HUES6 (cell line): Measurements from ENCODE around the gene GRID1.
"Not testable (repeated sequence)": the region's sequence is repeated elsewhere in the genome, so short reads cannot be mapped to it uniquely, and the experiment has no call there.

Experiments
- H3K27ac ChIP-seq: 2 replicates; pipeline ENCODE4 v1.7.0; 2013; ENCODE audit warnings: low read depth, mild to moderate bottlenecking, low read length, inconsistent platforms
- H3K27me3 ChIP-seq: 2 replicates; pipeline ENCODE4 v1.6.1; 2013; ENCODE audit warnings: low read length; ENCODE audit not compliant: control insufficient read depth, insufficient read depth
- H3K36me3 ChIP-seq: 2 replicates; pipeline ENCODE4 v1.6.1; 2013; ENCODE audit warnings: low read length; ENCODE audit not compliant: control insufficient read depth, insufficient read depth
- H3K4me1 ChIP-seq: 2 replicates; pipeline ENCODE4 v1.6.1; 2013; ENCODE audit warnings: low read length; ENCODE audit not compliant: control insufficient read depth, insufficient read depth
- H3K4me3 ChIP-seq: 2 replicates; pipeline ENCODE4 v1.5.1; 2013; ENCODE audit warnings: low read depth, low read length
- H3K9ac ChIP-seq: one replicate; pipeline ENCODE4 v1.6.1; 2013; ENCODE audit warnings: mild to moderate bottlenecking, low read length
- H3K9me3 ChIP-seq: 2 replicates; pipeline ENCODE4 v1.6.1; 2013; ENCODE audit warnings: low read depth, low read length; ENCODE audit not compliant: control insufficient read depth, insufficient read depth

The GRID1 gene

DNA sequence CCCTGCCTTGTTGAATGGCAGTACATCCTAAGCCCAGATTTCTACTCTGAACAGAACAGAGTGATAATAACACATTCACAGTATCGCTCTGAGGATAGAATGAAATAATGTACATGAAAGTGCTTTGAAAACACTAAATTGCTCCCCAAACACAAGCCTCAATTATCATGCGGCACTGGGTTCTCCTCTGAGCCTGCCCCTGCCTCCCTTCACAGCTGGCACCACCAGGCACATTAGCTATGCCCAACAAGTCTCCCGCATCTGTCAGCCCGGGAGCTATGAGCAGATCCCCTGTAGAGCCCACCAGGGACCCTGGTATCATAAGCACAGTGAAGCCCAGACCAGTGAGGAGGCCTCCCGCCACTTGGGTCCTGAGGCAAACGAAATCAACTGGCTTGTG is 405.5 kb downstream of the GRID1 start:
- no peak overlapping the region for H3K4me3 ChIP-seq
- no peak overlapping the region for H3K27ac ChIP-seq
- peaks cover 6% of the 10 kb centered on the region for H3K9me3 ChIP-seq
- no peak overlapping the region for H3K9ac ChIP-seq
- peaks cover 3% of the 10 kb centered on the region; the same call in 1 of the 2 replicates for H3K27me3 ChIP-seq
- H3K4me1 ChIP-seq, result no peaks in the 10 kb centered on the region
- H3K36me3 ChIP-seq, result no peaks in the 10 kb centered on the region

GRCh38 chr10:85959239-85959638 is 407.4 kb downstream of the GRID1 start:
- Histone ChIP-seq H3K9ac (no peak overlapping the region), H3K9me3 (peaks cover 2% of the 10 kb centered on the region; the same call in 1 of the 2 replicates), H3K36me3 (no peaks in the 10 kb centered on the region), H3K4me1 (no peaks in the 10 kb centered on the region), H3K4me3 (no peak overlapping the region), H3K27ac (no peak overlapping the region), H3K27me3 (peaks cover 3% of the 10 kb centered on the region; the same call in 1 of the 2 replicates)

GRCh38 chr10:85950921-85951320 is 415.7 kb downstream of the GRID1 start:
- Histone ChIP-seq H3K27ac (no peak overlapping the region), H3K4me1 (no peaks in the 10 kb centered on the region), H3K9ac (no peak overlapping the region), H3K9me3 (no peaks in the 10 kb centered on the region), H3K4me3 (no peak overlapping the region), H3K27me3 (no peaks in the 10 kb centered on the region), H3K36me3 (no peaks in the 10 kb centered on the region)

DNA sequence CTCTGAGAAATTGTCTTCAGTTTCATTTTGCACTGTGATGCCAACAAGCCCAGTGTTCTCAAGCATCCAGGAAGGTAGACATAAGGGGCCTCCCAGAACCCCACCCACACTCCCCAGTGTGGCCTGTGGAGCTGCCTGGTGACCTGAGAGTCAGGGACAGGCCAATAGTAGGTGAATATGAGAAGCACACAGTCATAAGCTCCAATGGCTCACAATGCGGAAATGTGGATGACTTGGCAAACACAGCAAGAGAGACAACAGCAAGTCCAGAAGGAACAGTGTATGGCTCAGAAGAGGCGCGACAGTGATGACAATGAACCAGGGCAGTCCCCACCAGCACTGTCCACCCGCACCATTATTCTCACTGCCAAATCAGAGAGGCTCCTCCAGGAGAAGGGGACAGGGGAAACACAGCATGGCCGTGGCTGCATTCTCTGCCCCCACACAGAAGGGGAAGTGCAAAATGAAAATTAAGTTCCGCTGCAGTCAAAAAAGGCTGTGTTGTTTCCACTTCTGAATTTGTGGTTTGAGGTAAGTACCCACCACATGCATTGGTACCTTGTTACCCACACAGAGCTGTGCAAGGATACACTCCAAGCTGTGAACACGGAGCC is 419.8 kb downstream of the GRID1 start:
- Histone ChIP-seq H3K9me3 (no peaks in the 10 kb centered on the region), H3K27ac (no peak overlapping the region), H3K4me1 (no peaks in the 10 kb centered on the region), H3K4me3 (no peak overlapping the region), H3K27me3 (no peaks in the 10 kb centered on the region), H3K36me3 (no peaks in the 10 kb centered on the region), H3K9ac (no peak overlapping the region)

DNA sequence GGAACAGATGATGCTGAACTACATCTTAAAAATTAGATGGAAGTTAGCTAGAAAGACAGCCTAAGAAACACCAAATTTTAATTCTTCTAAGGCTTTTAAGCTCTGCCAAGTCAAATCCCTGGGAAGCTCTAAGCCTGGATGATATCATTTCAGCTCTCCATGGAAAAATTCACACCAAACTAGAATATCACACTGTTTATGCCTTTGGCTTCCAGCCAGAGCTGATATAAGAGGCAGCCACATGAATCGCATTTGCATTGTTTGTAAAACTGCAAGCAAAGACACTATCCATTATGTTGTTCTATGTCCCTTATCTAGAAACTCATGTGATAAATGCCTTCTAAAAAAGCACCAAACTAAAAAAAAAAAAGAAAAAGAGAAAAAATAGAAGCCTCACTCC is 430.4 kb downstream of the GRID1 start:
- H3K36me3 ChIP-seq, result no peaks in the 10 kb centered on the region
- no peak overlapping the region for H3K9ac ChIP-seq
- no peak overlapping the region for H3K4me3 ChIP-seq
- no peaks in the 10 kb centered on the region for H3K4me1 ChIP-seq
- H3K27ac ChIP-seq, result no peak overlapping the region
- H3K27me3 ChIP-seq, result no peaks in the 10 kb centered on the region
- H3K9me3 ChIP-seq, result no peaks in the 10 kb centered on the region

- no peak overlapping the region for H3K27ac ChIP-seq
- no peaks in the 10 kb centered on the region for H3K9me3 ChIP-seq
- no peak overlapping the region for H3K4me3 ChIP-seq
- H3K4me1 ChIP-seq, result no peaks in the 10 kb centered on the region
- no peaks in the 10 kb centered on the region for H3K36me3 ChIP-seq
- H3K9ac ChIP-seq, result no peak overlapping the region
- H3K27me3 ChIP-seq, result no peaks in the 10 kb centered on the region
These were observed 432.0 kb downstream of the GRID1 start for GRCh38 chr10:85934586-85934985.

GRCh38 chr10:85929993-85930392 is 436.6 kb downstream of the GRID1 start:
- not testable (repeated sequence) for H3K27ac ChIP-seq, H3K4me3 ChIP-seq, H3K36me3 ChIP-seq, H3K4me1 ChIP-seq, H3K9me3 ChIP-seq, H3K9ac ChIP-seq, H3K27me3 ChIP-seq

GRCh38 chr10:85927952-85928665 is 438.5 kb downstream of the GRID1 start:
- no peak overlapping the region for H3K27ac ChIP-seq
- no peak overlapping the region for H3K4me3 ChIP-seq
- no peaks in the 10 kb centered on the region for H3K27me3 ChIP-seq
- no peak overlapping the region for H3K9ac ChIP-seq
- no peaks in the 10 kb centered on the region for H3K4me1 ChIP-seq
- no peaks in the 10 kb centered on the region for H3K9me3 ChIP-seq
- H3K36me3 ChIP-seq, result no peaks in the 10 kb centered on the region

DNA sequence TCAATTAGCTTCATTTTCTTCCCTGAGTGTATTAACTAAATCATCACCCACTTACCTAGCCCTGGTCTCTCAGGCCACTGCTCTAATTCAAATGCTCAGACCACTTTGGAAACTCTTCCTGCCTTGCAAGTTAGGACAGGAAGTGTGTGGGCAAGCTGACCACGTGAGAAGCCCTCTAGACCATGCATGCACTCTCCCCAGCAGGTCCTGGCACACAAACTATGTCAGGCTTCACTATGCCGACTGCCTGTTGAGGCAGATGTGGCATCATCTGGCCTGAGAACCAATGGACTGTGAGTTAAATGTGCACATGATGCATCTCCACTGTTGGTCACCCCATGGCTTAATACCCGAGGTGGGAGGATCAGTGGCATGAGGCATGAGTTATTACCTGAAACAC is 439.6 kb downstream of the GRID1 start:
- Histone ChIP-seq H3K36me3 (no peaks in the 10 kb centered on the region), H3K4me3 (no peak overlapping the region), H3K4me1 (no peaks in the 10 kb centered on the region), H3K27me3 (no peaks in the 10 kb centered on the region), H3K9ac (no peak overlapping the region), H3K27ac (no peak overlapping the region), H3K9me3 (no peaks in the 10 kb centered on the region)

DNA sequence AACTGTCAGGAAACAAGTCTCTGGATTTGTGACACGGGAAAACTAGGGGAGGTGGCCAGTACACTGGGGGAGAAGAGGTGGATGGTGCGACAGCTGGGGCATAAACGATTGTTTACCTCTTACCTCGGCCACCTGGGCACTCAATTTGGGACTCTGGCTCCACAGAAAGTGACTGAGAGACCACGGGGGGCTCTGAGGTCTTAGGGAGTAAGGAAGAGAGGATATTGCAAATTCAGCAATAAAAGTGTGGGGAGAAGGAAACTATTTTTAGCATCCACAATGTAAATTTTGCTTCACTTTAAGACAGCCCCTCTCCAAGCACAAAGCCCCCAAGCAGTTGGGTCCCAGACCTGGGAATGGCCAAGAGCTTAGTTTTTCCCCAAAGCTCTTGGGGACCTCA is 440.5 kb downstream of the GRID1 start:
- Histone ChIP-seq H3K27ac (no peak overlapping the region), H3K9me3 (no peaks in the 10 kb centered on the region), H3K27me3 (no peaks in the 10 kb centered on the region), H3K9ac (no peak overlapping the region), H3K4me3 (no peak overlapping the region), H3K4me1 (no peaks in the 10 kb centered on the region), H3K36me3 (no peaks in the 10 kb centered on the region)

DNA sequence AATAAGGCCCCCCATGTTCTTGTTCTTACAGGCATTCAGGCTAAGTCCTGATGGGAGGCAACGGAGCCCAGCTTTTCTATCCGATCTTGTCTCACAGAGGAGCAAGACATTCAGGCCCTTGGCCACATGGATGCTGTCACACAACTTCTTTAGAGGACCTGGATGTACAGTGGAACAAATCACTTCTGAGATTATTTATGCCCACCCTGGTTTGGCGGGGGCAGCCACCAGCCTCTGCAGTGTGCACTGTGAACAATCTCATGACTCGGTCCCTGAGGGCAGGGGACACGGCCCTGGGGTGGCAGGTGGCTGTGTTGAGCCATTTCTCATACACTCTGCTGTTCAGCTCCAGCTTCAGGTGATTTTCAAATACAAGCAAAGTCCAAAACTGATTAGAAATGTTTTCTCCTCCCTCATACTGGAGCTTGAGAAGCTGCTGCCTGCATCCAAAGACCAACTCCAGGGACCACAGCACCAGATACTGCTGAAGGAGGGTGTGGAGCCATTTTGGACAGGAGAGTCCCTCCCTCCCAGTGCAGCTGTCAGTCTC is 441.3 kb downstream of the GRID1 start:
- no peaks in the 10 kb centered on the region for H3K9me3 ChIP-seq
- H3K9ac ChIP-seq, result no peak overlapping the region
- H3K36me3 ChIP-seq, result no peaks in the 10 kb centered on the region
- no peak overlapping the region for H3K4me3 ChIP-seq
- H3K27me3 ChIP-seq, result no peaks in the 10 kb centered on the region
- no peak overlapping the region for H3K27ac ChIP-seq
- H3K4me1 ChIP-seq, result no peaks in the 10 kb centered on the region
